AG04449 (cell line): ENCODE results near the gene RAP2C.
"Not testable (repeated sequence)": the region's sequence is repeated elsewhere in the genome, so short reads cannot be mapped to it uniquely, and the experiment has no call there.

Experiments used
- CTCF ChIA-PET: fragments of 350-600 bp; formaldehyde crosslinking; extraction: SDS; loops from one replicate; lab custom pipeline; 2021; ENCODE audit warnings: antibody characterized with exemption; lab: Yijun Ruan, JAX
- POLR2A ChIA-PET: fragments of 400-600, 350-600 bp; formaldehyde crosslinking; extraction: SDS; loops from one replicate; lab custom pipeline; 2020; ENCODE audit warnings: antibody characterized with exemption, inconsistent platforms; lab: Yijun Ruan, JAX
- DNase-seq: peaks from one replicate; pipeline ENCODE4 v3.0.0-alpha.2; 2010; ENCODE audit warnings: low read depth, low spot score
- H3K4me3 ChIP-seq: 2 replicates; pipeline ENCODE4 v1.5.1; 2011; ENCODE audit warnings: low read depth, mild to moderate bottlenecking, control low read depth, low read length
- TF ChIP-seq, protein P1 (sequence below): IDR thresholded peaks from one replicate; pipeline ENCODE4 v1.5.1; 2011; ENCODE audit warnings: mild to moderate bottlenecking, moderate library complexity, low read length, control low read depth, inconsistent platforms; ENCODE audit not compliant: insufficient read depth; ENCODE audit errors: missing control alignments

RAP2C gene

GRCh38 chrX:132165005-132165404 is 54.2 kb downstream of the RAP2C start:
- no peak for DNase-seq
- POLR2A ChIA-PET, result no interaction called here
- CTCF ChIA-PET, result no interaction called here

DNA sequence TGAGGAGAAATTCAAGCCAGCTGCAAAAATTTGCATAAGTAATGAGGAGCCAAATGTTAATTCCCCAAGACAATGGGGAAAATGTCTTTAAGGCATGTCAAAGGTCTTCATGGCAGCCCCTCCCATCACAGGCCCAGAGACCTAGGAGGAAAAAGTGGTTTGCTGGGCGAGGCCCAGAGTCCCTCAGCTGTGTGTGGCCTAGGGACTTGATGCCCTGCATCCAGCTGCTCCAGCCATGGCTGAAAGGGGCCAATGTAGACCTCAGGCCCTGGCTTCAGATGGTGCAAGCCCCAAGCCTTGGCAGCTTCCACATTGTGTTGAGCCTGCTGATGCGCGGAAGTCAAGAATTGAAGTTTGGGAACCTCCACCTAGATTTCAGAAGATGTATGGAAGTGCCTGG is 56.2 kb downstream of the RAP2C start:
- H3K4me3 ChIP-seq, CTCF ChIA-PET, DNase-seq, POLR2A ChIA-PET: not testable (repeated sequence)

More at GRCh38 chrX:132165005-132165404, 54.2 kb downstream of the RAP2C start:
- TF ChIP-seq, protein P1, sequence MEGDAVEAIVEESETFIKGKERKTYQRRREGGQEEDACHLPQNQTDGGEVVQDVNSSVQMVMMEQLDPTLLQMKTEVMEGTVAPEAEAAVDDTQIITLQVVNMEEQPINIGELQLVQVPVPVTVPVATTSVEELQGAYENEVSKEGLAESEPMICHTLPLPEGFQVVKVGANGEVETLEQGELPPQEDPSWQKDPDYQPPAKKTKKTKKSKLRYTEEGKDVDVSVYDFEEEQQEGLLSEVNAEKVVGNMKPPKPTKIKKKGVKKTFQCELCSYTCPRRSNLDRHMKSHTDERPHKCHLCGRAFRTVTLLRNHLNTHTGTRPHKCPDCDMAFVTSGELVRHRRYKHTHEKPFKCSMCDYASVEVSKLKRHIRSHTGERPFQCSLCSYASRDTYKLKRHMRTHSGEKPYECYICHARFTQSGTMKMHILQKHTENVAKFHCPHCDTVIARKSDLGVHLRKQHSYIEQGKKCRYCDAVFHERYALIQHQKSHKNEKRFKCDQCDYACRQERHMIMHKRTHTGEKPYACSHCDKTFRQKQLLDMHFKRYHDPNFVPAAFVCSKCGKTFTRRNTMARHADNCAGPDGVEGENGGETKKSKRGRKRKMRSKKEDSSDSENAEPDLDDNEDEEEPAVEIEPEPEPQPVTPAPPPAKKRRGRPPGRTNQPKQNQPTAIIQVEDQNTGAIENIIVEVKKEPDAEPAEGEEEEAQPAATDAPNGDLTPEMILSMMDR, result no peak
- H3K4me3 ChIP-seq, result no peak overlapping the region

- POLR2A ChIA-PET, result no interaction called here
Observed at GRCh38 chrX:132153166-132153565, 66.1 kb downstream of the RAP2C start.

More at GRCh38 chrX:132153166-132153565, 66.1 kb downstream of the RAP2C start:
- no peak overlapping the region for H3K4me3 ChIP-seq
- TF ChIP-seq, protein P1, result no peak
- no peak for DNase-seq
- CTCF ChIA-PET, result no interaction called here
